K562 (cell line): Measurements from ENCODE around the gene LIX1. TPM values are rescaled to one million over a fixed set of nuclear protein-coding genes. Genes with fewer than 3 reads are reported as not detected.

Experiments used
- ATAC-seq: fragments of 200-7000 bp; cut with Tn5 transposase; 3 replicates; pipeline ENCODE4 v1.9.1; 2020; ENCODE audit warnings: moderate library complexity
- BruUV-seq: library from RNA; stranded (reverse); fragments of 400-500 nt; replicated peaks from 2 replicates; lab custom pipeline; 2021; lab: Mats Ljungman, UMichigan
- CTCF ChIA-PET: fragments of 300-600 bp; formaldehyde crosslinking; extraction: SDS; loops from one replicate; lab custom pipeline; 2021; ENCODE audit warnings: low intra/inter-chr PET ratio; lab: Yijun Ruan, JAX
- POLR2A ChIA-PET: fragments of 300-600, 350-650 bp; sonication (Branson Sonifier 250); formaldehyde crosslinking; extraction: SDS; loops from one replicate; lab custom pipeline; 2021; ENCODE audit warnings: antibody characterized with exemption, inconsistent platforms; lab: Yijun Ruan, JAX
- DNase-seq, 4 experiments: peaks; one replicate each; pipeline versions ENCODE4 v3.0.0 to v3.0.0-alpha.2; 2011 to 2018; ENCODE audit warnings: low spot score in 3 of 4, mixed read lengths in 3 of 4; ENCODE audit errors: extremely low read depth in 1 of 4
- FAIRE-seq: peaks from 2 replicates; lab custom pipeline; 2011; peaks lifted over from hg19 to GRCh38; lab: Jason Lieb, UNC
- H2AFZ ChIP-seq: 2 replicates; pipeline ENCODE4 v1.6.0; 2011; ENCODE audit warnings: low read depth, low read length, control low read depth, inconsistent platforms
- H3K27ac ChIP-seq: fragments of 200-600 bp; 3 replicates; pipeline ENCODE4 v1.8.0; 2011; ENCODE audit warnings: low read depth, mild to moderate bottlenecking, control low read depth, inconsistent platforms, low read length, moderate library complexity, mixed read lengths; ENCODE audit errors: extremely low read depth
- H3K27me3 ChIP-seq, 2 experiments: fragments of 300-600 bp in 1 of 2; 2 replicates in 1 of 2; 3 replicates in 1 of 2; pipeline versions ENCODE4 v1.6.0 to v1.8.0; 2011; ENCODE audit warnings: inconsistent platforms in 2 of 2, low read length in 2 of 2, mild to moderate bottlenecking in 1 of 2, mixed read lengths in 1 of 2, moderate library complexity in 1 of 2; ENCODE audit not compliant: control insufficient read depth in 2 of 2, insufficient read depth in 2 of 2
- H3K36me3 ChIP-seq: fragments of 300-600 bp; 3 replicates; pipeline ENCODE4 v1.8.0; 2011; ENCODE audit warnings: mild to moderate bottlenecking, low read length, inconsistent platforms; ENCODE audit not compliant: control insufficient read depth, insufficient read depth
- H3K4me1 ChIP-seq, 2 experiments: fragments of 200-600 bp in 1 of 2; replicated peaks in 1 of 2; 2 replicates in 1 of 2; 3 replicates in 1 of 2; pipeline versions ENCODE4 v1.5.1 to v1.8.0; 2011; ENCODE audit warnings: inconsistent platforms in 2 of 2, low read length in 2 of 2, mild to moderate bottlenecking in 1 of 2, mixed read lengths in 1 of 2, moderate library complexity in 1 of 2; ENCODE audit not compliant: control insufficient read depth in 2 of 2, insufficient read depth in 2 of 2
- H3K4me2 ChIP-seq: 2 replicates; pipeline ENCODE4 v1.6.1; 2011; ENCODE audit warnings: low read length, control low read depth, inconsistent platforms, mixed read lengths; ENCODE audit not compliant: insufficient read depth
- H3K4me3 ChIP-seq: fragments of 200-600 bp; sonication (generic), shearing (Covaris generic); 2 replicates; pipeline ENCODE4 v1.5.1; 2016; ENCODE audit warnings: control low read depth, inconsistent platforms
- H3K79me2 ChIP-seq: fragments of 200-600 bp; 3 replicates; pipeline ENCODE4 v1.8.0; 2011; ENCODE audit warnings: low read length, inconsistent platforms; ENCODE audit not compliant: control insufficient read depth, insufficient read depth
- H3K9ac ChIP-seq, 2 experiments: 2 replicates each; pipeline versions ENCODE4 v1.6.0 to v1.6.1; 2011; ENCODE audit warnings: low read depth in 2 of 2, low read length in 2 of 2, control low read depth in 1 of 2, inconsistent platforms in 1 of 2, mild to moderate bottlenecking in 1 of 2, mixed read lengths in 1 of 2; ENCODE audit not compliant: insufficient read depth in 1 of 2
- H3K9me1 ChIP-seq: one replicate; pipeline ENCODE4 v1.6.0; 2011; ENCODE audit warnings: inconsistent platforms, mild to moderate bottlenecking, low read length, moderate library complexity; ENCODE audit not compliant: control insufficient read depth, insufficient read depth
- H3K9me3 ChIP-seq: replicated peaks from 2 replicates; pipeline ENCODE4 v1.5.1; 2011; ENCODE audit warnings: low read depth, low read length, inconsistent platforms; ENCODE audit not compliant: control insufficient read depth, insufficient read depth
- H4K20me1 ChIP-seq: replicated peaks from 2 replicates; pipeline ENCODE4 v1.6.1; 2011; ENCODE audit warnings: low read length, inconsistent platforms, mixed read lengths; ENCODE audit not compliant: control insufficient read depth, insufficient read depth
- ASH1L ChIP-seq: fragments of 450-650 bp; IDR thresholded peaks from 2 replicates; pipeline ENCODE4 v1.6.1; 2018; ENCODE audit warnings: borderline replicate concordance, mild to moderate bottlenecking, low read depth; ENCODE audit not compliant: partially characterized antibody
- DDX20 ChIP-seq: fragments of 450-650 bp; IDR thresholded peaks from 2 replicates; pipeline ENCODE4 v1.6.1; 2016; ENCODE audit warnings: missing genetic modification characterization, low read depth, mild to moderate bottlenecking, missing compliant biosample characterization, moderate library complexity
- ETS2 ChIP-seq: IDR thresholded peaks from 2 replicates; pipeline ENCODE4 v1.6.1; 2016; ENCODE audit warnings: borderline replicate concordance, missing genetic modification characterization, mild to moderate bottlenecking, moderate library complexity, missing compliant biosample characterization; ENCODE audit not compliant: poor library complexity, severe bottlenecking
- HBP1 ChIP-seq: fragments of 450-650 bp; formaldehyde crosslinking; IDR thresholded peaks from 2 replicates; pipeline ENCODE4 v1.4.0; 2022; ENCODE audit warnings: missing genetic modification characterization
- ID3 ChIP-seq, 2 experiments: fragments of 250-450 bp in 1 of 2; fragments of 450-650 bp in 1 of 2; sonication (Bioruptor Pico) in 1 of 2; IDR thresholded peaks; 2 replicates each; pipeline versions ENCODE4 v1.6.1 to v1.8.0; 2016 to 2021; ENCODE audit warnings: mild to moderate bottlenecking in 2 of 2, moderate library complexity in 2 of 2, missing compliant biosample characterization in 1 of 2, missing genetic modification characterization in 1 of 2
- KLF16 ChIP-seq: IDR thresholded peaks from 2 replicates; pipeline ENCODE4 v1.6.1; 2016; ENCODE audit warnings: antibody characterized with exemption
- TAF1 ChIP-seq: IDR thresholded peaks from 2 replicates; pipeline ENCODE4 v1.6.1; 2011; ENCODE audit warnings: mild to moderate bottlenecking, low read length, moderate library complexity; ENCODE audit not compliant: insufficient read depth, control insufficient read depth, severe bottlenecking; ENCODE audit errors: extremely low read depth
- ZBTB8A ChIP-seq: fragments of 450-650 bp; IDR thresholded peaks from 2 replicates; pipeline ENCODE4 v1.6.1; 2018; ENCODE audit warnings: mild to moderate bottlenecking, moderate library complexity; ENCODE audit not compliant: partially characterized antibody
- ZNF212 ChIP-seq: fragments of 450-650 bp; formaldehyde crosslinking; IDR thresholded peaks from 2 replicates; pipeline ENCODE4 v1.4.0; 2020; ENCODE audit warnings: mild to moderate bottlenecking
- ZNF280A ChIP-seq: fragments of 450-650 bp; IDR thresholded peaks from 2 replicates; pipeline ENCODE4 v1.6.1; 2018; ENCODE audit warnings: mild to moderate bottlenecking, low read depth; ENCODE audit not compliant: partially characterized antibody
- ZNF311 ChIP-seq: fragments of 250-450 bp; sonication (Bioruptor Pico); IDR thresholded peaks from 2 replicates; pipeline ENCODE4 v1.4.0; 2020; ENCODE audit warnings: mild to moderate bottlenecking, moderate library complexity
- ZNF584 ChIP-seq: fragments of 200-800 bp; sonication (Bioruptor generic); IDR thresholded peaks from 2 replicates; pipeline ENCODE4 v1.6.1; 2016; ENCODE audit warnings: low read depth, mild to moderate bottlenecking, missing genetic modification characterization, missing compliant biosample characterization
- WGBS: fragments of 100-300 bp; shearing (Covaris generic); methylation state at CpG from one replicate; pipeline ENCODE4 v1.1.6; 2016; ENCODE audit warnings: low coverage, mixed read lengths; ENCODE audit not compliant: insufficient coverage; ENCODE audit errors: missing lambda C conversion rate; 5-methylcytosine and 5-hydroxymethylcytosine counted together
- in situ Hi-C: fragments of 300-500 bp; cut with MboI; formaldehyde crosslinking; loops from 4 replicates; pipeline ENCODE4 v1.15.0; 2018; ENCODE audit warnings: inconsistent platforms, mixed read lengths
- intact Hi-C: fragments of 100-400 bp; cut with micrococcal nuclease; formaldehyde crosslinking; loops from 2 replicates; pipeline ENCODE4 v1.14.2; 2022
- polyA plus RNA-seq, 8 experiments: library from polyadenylated mRNA; depleted of rRNA in 4 of 8; stranded (reverse) in 5 of 8; unstranded in 3 of 8; fragments of >200 nt; fragmentation: Nextera tagmentation in 2 of 8; fragmentation: Illumina TruSeq in 1 of 8; extraction: Ambion mirVana in 2 of 8; extraction: Trizol in 1 of 8; gene quantifications; 2 replicates each; pipeline versions ENCODE4 v1.2.1 to v1.2.3, GENCODE V29; 2011 to 2014; ENCODE audit warnings: inconsistent platforms in 1 of 8, missing spikeins in 1 of 8
- total RNA-seq, 7 experiments: library from RNA; depleted of rRNA in 6 of 7; stranded (reverse); fragments of >200 nt in 6 of 7; fragmentation: Illumina TruSeq in 2 of 7; extraction: Trizol in 2 of 7; gene quantifications; 2 replicates each; pipeline versions ENCODE4 v1.2.1 to v1.2.3, GENCODE V29; 2011 to 2021; ENCODE audit warnings: low replicate concordance in 1 of 7

Gene LIX1
- total and polyA plus RNA-seq, 9 of the 15 experiments (the other 6 are each of a cell fraction or from before 2014, with no cell fraction given) = 0.01 to 0.18 TPM; not detected in 7

- Histone ChIP-seq H2AFZ (no peak overlapping the region), H3K4me3 (no peak overlapping the region), H3K9me1 (no peaks in the 10 kb centered on the region), H3K4me1 (peaks cover 0 to 12% of the 10 kb centered on the region in 2 experiments; a peak in 2 of 5 replicates), H3K36me3 (no peaks in the 10 kb centered on the region), H3K9me3 (no peaks in the 10 kb centered on the region), H3K27ac (no peak overlapping the region), H4K20me1 (no peaks in the 10 kb centered on the region), H3K27me3 (no peaks in the 10 kb centered on the region), H3K9ac (no peak overlapping the region), H3K79me2 (peaks cover 15% of the 10 kb centered on the region), H3K4me2 (no peak overlapping the region)
- in situ Hi-C loops = no loop called here
- TF ChIP-seq ID3 (CRISPR knock-in tag; IDR thresholded peaks at IDR 0.05) (no peak), ID3 (tag; IDR thresholded peaks at IDR 0.05) (no peak), ZNF280A (no peak), ASH1L (no peak), ETS2 (tag) (no peak), ZNF311 (CRISPR knock-in tag) (no peak), ZNF212 (no peak), ZBTB8A (no peak), ZNF584 (CRISPR knock-in tag) (no peak), TAF1 (no peak), HBP1 (CRISPR knock-in tag) (no peak), DDX20 (tag) (no peak), KLF16 (no peak)
- ChIA-PET CTCF (no interaction called here), POLR2A (interaction anchor here (0.6 kb wide), 1 partner anchor 15 kb away, joined by 4 read pairs; no protein-coding TSS in a partner anchor)
- no peak for FAIRE-seq
- intact Hi-C loops = no loop called here
- WGBS = 84% methylated on average over 5 of the region's 5 CpGs
- no TSS peak for BruUV-seq
- no peak for DNase-seq
- ATAC-seq = no peak
Observed at GRCh38 chr5:97096191-97096590, 46.2 kb downstream of the LIX1 start.
